8988T (cell line): ENCODE measurements around the gene GAL3ST2.
A peak's percentile ranks its signal among the peaks of the same experiment; 100 is the strongest.
"Not testable (repeated sequence)": the region's sequence is repeated elsewhere in the genome, so short reads cannot be mapped to it uniquely, and the experiment has no call there.

ENCODE experiments used
- DNase-seq: peaks from one replicate; pipeline ENCODE4 v3.0.0; 2011

The GAL3ST2 gene

DNA sequence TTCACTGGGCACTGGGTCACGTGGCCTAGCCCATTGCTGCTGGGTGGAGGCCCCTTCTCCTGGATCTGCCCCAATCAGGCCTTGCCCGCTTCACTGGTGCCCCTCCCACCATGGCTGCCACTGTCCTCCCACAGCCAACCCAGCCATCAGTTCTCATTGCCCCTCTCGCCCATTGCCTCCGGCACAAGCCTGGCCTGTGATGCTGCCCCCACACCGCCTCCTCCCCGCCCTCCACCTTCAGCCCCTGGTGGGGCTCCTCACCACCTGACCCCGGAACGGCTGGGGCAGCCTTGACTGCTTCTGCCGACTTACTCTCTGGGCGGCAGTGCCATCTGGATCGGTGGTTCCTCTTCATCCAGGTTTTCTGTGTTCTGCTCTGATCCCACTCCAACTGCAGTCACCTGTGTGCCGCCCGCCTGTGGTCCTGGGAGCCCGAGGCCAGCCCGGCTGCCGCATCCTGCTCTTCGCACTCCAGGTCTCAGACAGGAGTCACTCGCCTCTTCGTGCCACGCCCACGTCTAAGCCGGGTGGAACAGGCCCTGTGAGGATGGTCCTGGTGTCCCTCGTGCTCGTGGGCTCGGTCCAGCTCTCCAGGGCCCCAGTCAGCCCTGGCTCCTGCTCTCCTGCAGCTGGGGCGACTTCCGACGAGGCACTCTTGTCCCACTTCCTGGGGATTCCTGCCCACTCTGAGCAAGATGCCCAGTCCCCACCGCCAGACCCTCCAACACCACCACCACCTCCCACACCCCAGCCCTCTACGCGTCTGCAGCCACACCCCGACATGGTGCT is 28.0 kb upstream of the GAL3ST2 start:
- DNase-seq, result no peak

- no peak for DNase-seq
Measured at GRCh38 chr2:241750076-241750840, 26.4 kb upstream of the GAL3ST2 start.

- no peak for DNase-seq
Measured at GRCh38 chr2:241751152-241751551, 25.5 kb upstream of the GAL3ST2 start.

DNA sequence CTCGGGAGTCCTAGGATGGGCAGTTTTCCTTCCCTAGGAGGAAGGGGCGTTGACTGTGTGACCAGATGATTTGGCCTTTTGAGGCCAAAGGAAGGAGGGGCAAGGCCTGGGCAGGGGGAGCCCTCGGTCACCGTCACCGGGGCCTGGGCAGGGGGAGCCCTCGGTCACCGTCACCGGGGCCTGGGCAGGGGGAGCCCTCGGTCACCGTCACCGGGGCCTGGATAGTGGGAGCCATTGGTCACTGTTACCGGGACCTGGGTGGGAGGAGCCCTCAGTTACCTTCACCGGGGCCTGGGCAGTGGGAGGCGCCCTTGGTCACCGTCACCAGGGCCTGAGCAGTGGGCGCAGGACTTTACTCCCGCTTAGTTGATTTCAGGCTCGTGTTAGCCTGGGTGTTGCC is 24.8 kb upstream of the GAL3ST2 start:
- DNase-seq, result no peak

DNA sequence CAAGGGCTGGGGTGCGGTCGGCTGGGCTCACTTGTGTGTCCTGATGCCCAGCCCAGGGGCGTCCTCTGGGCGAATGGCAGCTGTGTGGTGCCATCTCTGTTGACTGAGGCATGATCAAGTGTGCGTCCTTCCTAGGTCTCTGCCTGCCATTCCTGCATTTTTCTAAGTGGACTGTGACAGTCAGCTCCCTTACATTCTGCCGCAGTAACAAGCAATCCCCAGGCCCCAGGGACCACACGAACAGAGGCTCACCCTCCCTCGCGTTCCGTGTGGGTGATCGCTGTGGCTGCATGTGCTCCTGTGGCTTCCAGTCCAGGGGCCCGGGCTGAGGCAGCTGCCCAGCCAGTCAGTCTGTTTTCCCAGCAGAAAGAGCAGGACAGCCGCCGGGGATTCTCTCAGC is 24.4 kb upstream of the GAL3ST2 start:
- DNase-seq, result no peak

DNA sequence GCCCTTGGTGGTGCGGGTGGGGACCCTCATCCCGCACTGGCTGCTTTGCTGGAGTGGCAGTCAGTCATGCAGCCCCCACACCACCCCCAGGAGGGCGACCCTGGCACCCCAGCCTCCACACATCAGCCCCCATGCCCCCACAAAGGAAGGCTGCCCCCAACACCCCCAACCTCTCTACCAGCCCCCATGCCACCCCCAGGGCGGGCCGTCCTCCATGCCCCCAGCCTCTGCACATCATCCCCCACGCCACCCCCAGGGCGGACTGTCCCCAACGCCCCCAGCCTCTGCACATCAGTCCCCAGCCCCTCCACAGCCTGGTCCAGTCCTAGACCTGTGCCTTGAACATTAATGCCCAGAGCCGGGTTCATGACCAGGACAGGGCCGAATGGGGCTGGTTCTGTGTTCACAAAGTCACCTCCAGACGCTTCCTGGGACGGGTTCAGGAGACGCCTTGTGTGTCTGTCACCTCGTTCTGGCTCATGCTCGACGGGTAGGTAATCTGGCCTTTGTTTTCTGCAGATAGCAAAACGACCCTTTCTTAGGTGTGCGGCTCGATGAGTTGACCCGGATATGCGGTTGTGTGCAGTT is 23.8 kb upstream of the GAL3ST2 start:
- DNase-seq, result no peak

DNA sequence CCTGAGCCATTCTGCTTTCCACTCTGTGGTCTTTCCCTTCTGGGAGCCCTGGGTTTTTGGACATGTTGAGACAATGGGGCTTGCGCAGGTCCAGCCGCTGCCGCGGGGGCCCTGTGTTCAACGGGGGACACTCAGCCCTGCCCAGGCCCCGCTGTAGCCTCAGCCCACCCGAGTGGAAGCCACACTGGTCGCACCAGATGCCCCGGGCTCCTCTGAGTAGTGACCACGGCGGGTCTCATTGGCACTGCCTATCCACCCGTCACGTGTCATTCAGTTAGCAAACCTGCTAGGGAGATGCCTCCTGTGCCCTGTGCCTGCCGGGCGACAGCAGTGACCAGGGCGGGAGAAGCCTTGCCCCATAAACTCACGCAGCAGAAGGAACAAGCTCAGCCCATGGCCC is 23.1 kb upstream of the GAL3ST2 start:
- no peak for DNase-seq

DNA sequence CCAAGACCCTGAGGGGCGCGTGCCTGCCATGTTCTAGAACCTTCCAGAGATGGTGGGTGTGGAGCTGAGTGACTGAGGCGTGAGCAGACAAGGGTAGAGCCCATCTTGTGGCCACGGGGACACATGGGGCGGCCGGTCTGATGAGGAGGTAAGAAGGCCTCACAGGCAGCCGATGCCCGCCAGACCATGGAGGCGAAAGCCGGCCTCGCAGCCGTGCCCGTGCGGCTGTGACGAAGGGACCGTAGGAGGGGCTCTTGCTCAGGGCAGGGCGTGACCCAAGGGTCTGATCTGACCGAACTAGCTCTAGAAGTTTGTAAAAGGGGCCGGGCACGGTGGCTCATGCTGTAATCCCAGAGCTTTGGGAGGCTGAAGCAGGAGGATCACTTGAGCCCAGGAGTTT is 22.6 kb upstream of the GAL3ST2 start:
- no peak for DNase-seq

GRCh38 chr2:241755166-241755565 is 21.5 kb upstream of the GAL3ST2 start:
- no peak for DNase-seq

DNA sequence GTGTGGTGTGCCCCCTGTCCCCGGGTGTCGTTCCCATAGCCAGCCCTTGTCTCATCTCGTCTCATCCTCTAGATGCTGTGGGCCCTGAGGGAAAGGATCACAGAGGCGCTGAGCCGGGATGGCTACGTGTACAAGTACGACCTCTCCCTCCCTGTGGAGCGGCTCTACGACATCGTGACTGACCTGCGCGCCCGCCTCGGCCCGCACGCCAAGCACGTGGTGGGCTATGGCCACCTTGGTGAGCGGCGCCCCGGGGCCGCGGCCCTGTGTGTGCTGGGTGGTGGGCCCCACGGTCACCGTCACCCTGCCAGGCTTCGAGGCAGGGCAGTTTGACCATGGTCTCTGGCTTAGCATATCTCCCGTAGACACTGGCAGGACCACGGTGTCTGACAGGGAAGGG is 20.8 kb upstream of the GAL3ST2 start:
- DNase-seq, result no peak

DNA sequence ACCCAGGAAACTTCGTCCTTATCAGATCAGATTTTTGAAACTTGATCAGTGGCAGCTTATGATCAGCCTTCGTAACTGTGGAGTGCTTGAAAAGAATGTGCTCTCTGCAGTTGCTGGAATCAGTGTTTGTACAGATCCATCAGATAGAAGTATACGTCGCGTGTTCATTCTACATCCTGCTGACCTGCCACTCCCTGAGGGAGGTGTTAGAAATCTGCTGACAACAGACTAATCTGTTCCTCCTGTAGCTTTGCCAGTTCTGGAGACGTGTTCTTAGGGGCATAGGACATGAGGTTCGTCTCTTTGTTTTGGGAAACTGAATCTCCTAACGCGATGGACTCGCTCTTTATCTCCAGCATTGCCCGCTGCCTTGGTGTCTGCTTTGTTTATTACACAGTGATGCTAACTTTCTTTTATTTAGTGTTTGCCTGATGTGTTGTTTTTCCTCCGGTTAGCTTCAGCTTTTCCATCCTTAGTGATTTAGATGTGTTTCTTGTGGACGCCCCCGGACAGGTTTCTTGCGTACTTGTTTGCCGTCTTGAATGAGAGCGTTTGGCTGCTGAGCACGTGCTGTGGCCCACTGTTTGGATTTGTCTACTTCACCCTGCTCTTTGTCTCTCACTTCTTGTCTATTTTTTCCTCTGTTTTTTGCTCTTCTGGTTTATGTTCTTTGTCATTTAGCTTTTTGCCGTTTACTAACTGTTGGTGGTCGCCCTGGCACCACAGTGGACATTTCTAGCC is 17.4 kb upstream of the GAL3ST2 start:
- DNase-seq, result no peak

DNA sequence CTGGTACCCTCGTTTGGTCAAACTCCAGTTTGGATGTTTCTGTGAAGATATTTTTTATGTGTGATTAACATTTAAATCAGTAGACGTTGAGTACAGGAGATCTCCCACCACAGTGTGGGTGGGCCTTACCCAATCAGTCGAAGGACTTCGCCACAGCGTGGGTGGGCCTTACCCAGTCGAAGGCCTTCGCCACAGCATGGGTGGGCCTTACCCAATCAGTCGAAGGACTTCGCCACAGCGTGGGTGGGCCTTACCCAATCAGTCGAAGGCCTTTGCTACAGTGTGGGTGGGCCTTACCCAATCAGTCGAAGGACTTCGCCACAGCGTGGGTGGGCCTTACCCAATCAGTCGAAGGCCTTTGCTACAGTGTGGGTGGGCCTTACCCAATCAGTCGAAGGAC is 16.7 kb upstream of the GAL3ST2 start:
- not testable (repeated sequence) for DNase-seq

DNA sequence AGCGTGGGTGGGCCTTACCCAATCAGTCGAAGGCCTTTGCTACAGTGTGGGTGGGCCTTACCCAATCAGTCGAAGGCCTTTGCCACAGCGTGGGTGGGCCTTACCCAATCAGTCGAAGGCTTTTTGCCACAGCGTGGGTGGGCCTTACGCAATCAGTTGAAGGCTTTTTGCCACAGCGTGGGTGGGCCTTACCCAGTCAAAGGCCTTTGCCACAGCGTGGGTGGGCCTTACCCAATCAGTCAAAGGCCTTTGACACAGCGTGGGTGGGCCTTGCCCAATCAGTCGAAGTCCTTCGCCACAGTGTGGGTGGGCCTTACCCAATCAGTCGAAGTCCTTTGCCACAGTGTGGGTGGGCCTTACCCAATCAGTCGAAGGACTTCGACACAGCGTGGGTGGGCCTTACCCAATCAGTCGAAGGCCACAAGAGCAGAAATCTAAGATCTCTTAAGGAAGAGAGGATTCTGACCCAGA is 16.3 kb upstream of the GAL3ST2 start:
- no peak for DNase-seq

GRCh38 chr2:241762321-241762932 is 14.2 kb upstream of the GAL3ST2 start:
- DNase-seq, result no peak

DNA sequence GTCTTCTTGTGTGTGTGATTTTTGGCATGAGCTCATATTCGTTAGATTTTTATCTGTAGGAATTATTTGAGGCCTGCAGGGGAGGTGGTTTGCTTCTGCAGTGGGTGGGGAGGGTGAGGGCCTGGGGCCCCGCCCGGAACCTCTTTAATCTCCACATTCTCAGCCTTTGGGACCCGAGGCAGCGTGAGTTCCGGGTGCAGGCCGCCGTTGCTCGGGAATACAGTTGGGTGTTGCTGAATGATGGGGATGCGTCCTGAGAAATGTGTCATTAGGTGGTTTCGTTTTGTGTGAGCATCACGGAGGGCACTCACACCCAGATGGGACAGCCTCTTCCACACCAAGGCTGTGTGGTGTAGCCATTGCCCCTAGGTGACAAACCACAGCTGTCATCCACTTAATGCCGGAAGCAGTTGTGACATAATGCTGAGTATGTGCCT is 13.7 kb upstream of the GAL3ST2 start:
- peak; percentile 7 for DNase-seq

DNA sequence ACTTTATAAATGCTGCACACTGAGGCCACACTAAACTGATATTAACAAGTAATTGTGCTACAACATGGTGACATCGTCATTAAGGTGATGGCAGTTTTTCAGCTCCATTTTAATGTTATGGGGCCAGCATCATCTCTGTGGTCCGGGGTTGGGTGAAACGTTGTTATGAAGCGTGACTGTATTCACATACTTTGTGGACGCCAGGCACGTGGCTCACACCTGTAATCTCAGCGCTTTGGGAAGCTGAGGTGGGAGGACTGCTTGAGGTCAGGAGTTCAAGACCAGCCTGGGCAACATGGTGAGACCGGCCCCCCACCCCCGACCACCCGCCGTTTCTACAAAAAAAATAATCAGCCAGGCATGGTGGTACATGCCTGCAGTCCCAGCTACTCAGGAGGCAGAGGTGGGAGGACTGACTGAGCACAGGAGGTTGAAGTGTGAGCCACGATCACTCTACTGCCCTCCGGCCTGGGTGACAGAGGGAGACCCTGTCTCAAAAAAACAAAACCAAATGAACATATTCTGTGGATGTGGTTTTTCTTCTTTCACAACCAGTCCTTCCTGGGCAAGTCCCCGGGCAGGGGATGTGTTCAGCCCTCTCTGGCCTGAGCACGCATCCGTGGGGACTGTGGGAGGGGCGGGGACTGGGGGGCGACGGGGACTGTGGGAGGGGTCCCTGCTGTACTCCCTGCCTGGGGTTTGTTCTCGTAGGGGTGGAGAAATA is 12.9 kb upstream of the GAL3ST2 start:
- DNase-seq, result peak; percentile 17

DNA sequence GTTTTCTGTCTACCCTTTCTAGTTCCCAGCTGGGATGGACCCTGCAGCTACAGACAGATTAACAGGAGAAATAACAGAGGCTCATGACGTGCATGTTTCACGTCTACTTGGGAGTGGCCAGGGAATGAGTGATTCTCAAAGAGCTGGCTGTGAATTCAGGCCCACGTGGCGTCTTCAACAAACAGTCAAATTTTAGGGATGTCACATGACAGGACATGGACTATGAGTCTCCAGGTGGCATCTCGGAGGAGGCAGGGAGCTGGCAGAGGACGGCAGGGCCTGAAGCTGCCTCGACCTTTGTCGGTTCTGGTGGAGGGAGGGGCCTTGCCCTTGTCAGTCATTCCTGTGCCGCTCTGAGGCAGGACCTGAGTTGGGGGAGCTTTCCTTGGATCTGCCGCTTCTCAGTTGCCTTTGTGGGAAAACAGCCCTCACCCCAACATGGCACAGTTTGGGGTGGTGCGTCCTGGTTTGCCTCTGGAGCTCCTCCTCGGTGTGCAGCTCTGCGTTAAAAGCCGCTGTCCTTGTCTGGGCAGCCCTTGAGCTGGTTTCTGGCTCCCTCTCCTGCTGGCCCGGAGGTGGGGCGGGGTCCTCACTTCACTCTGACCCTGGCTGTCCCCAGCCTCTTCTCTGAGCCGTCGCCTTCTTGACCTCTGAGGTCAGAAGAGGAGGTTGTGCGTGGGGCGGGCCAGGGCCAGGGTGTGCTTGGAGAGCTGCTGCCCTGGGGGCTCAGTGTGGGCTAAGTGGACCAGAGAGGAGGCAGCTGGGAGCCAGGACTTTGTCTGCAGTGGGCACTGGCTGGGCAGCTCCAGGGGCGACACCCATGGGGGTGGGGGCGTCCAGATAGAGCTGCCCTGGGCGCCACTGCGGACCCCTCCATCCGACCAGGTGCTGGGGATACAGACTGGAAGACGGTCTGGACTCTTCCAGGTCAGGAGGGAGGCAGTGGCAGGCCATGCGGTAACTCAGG is 12.1 kb upstream of the GAL3ST2 start:
- peak; percentile 17 for DNase-seq

GRCh38 chr2:241767464-241768250 is 9.0 kb upstream of the GAL3ST2 start:
- peak; percentile 13 for DNase-seq

DNA sequence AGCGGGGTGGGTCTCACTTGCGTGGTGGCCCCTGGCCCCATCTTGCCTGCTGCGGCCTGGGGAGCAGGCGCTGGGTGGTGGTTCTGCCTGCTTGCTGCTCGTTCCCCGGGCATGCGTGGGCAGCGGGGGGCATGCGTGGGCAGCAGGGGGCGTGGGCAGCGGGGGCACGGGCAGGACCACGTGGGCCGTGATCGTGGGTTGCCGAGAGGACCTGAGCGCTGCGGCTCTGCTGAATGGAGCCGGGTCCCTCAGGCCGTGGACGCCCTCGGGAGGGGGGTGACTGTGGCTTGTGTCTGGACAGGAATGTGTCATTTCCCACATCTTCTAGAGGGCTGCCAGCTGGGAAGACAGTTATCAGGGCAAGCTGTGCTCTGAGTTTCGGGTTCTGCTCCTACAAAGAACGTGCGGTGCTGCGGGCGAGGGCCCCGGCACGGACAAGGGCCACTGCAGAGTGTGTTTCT is 8.3 kb upstream of the GAL3ST2 start:
- DNase-seq, result peak; percentile 13

- DNase-seq, result peak; percentile 28
Measured at GRCh38 chr2:241768850-241769249, 7.8 kb upstream of the GAL3ST2 start.
